ENCODE data around the gene MPRIP.
"Not testable (repeated sequence)": the region's sequence is repeated elsewhere in the genome, so short reads cannot be mapped to it uniquely, and the experiment has no call there.

- TF ChIP-seq POLR2A, CTCF (IDR thresholded peaks at IDR 0.05): not testable (repeated sequence)
These were observed 25.8 kb upstream of the MPRIP start for GRCh38 chr17:17016199-17017197.

All from esophagus squamous epithelium (tissue), 4 donors.